HG03196 (cell line): Measurements from ENCODE around the gene DNAJC5.
"Not testable (repeated sequence)": the region's sequence is repeated elsewhere in the genome, so short reads cannot be mapped to it uniquely, and the experiment has no call there.

Experiments
- ATAC-seq: cut with Tn5 transposase; IDR thresholded peaks from one replicate; pipeline ENCODE4 v1.9.1; 2021; ENCODE audit not compliant: unreplicated experiment

The DNAJC5 gene

DNA sequence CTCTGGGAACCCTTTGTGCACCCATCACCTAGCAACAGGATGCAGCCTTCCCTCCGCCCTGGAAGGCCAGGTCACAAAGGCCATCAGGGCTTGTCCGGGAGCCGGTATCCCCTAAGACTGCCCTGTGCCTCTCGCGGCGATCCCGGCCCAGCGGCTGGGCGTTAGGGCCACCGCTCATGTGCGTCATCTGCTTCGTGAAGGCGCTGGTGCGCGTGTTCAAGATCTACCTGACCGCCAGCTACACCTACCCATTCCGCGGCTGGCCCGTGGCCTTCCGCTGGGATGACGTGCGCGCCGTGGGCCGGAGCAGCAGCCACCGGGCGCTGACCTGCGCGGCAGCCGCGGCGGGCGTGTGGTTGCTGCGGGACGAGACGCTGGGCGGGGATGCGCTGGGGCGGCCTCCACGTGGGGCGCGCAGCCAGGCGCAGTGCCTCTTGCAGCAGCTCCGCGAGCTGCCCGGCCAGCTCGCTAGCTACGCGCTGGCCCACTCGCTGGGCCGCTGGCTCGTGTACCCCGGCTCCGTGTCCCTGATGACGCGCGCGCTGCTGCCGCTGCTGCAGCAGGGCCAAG lies 33.5 kb upstream of the DNAJC5 start, which contains the start of gene ABHD16B:
Gene ABHD16B, plus strand, starts transcription at position 134 of the 570 bp plus-strand sequence. Its CDS starts 43 bp downstream, at position 177.
- ATAC-seq, result no peak

DNA sequence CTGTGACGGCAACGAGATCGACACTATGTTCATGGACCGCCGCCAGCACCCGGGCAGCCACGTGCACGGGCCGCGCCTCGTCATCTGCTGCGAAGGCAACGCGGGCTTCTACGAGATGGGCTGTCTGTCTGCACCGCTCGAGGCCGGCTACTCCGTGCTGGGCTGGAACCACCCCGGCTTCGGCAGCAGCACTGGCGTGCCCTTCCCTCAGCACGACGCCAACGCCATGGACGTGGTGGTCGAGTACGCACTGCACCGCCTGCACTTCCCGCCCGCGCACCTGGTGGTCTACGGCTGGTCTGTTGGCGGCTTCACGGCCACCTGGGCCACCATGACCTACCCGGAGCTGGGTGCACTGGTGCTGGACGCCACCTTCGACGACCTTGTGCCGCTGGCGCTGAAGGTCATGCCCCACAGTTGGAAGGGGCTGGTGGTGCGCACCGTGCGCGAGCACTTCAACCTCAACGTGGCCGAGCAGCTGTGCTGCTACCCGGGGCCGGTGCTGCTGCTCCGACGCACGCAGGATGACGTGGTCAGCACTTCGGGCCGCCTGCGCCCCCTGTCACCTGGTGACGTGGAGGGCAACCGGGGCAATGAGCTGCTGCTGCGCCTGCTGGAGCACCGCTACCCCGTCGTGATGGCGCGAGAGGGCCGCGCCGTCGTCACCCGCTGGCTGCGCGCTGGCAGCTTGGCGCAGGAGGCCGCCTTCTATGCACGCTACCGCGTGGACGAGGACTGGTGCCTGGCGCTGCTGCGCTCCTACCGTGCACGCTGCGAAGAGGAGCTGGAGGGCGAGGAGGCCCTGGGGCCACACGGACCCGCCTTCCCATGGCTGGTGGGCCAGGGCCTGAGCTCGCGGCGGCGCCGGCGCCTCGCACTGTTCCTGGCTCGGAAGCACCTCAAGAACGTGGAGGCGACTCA lies 32.7 kb upstream of the DNAJC5 start:
- ATAC-seq, result no peak

DNA sequence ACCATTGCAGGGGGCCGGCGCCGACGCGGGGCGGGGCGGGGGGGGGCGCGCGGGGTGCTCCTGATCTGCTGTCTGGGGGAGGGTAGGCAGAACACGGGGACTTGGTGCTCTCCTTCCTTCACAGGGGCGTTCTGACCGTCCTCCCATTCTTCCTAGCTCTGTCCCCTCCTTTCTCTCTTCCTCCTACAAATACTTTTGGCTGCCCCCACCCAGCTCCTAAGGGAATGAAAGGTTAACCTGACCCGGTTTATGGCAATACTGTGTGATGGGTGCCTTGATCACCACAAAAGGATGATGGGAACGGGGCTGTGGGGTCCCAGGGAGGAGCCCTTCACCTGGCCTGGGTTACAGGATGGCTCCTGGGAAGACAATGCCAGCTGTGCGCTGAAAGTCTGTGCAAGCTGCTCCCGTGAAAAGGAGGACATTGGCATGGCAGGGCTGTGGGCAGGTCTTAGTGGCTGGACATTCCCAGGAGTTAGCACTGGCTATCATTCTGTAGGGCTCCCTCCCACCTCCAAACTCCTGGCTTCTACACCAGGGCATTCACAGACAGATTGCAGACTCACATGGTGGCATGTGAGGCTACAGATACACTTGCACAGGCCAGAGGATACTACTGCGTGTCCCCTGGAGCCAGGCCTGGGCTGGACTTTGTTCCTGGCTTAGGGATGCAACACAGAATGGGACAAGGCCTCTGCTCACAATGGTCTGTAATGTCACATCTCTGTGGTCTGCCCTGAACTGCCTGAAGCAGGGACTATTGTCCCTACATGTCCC lies 31.7 kb upstream of the DNAJC5 start:
- no peak for ATAC-seq

DNA sequence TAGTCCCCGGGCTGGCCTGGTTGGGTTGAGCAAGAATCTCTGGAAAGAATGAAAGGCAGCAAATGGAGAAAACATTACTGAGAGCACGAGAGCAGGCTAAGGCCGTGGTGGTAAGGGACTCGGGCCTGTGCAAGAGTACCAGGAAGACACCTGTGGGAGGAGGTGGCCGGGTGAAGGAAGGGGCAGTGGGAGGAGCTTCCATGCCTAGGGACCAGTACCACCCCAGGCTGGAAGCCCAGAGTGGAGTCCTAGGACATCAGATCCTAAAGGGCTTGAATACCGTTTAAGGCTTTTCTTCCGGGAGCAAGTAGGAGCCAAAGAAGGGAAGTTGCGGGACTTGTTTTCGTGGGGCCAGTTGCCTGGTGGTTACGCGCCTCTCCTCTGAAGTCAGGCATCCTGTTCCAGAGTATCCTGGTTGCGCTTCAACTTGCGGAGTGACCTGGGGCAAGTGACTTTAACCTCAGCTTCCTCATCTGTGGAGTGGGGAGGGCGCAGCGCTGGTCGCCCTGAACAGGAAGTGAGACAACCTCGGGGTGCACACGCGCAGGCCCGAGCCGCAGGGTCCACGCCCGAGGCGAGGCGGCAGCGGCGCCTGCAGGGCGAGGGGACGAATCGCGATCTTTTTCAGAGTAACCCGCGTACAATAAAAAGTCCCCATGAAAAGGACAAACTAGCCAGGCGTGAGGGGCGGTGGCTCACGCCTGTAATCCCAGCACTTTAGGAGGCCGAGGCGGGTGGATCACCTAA lies 31.0 kb upstream of the DNAJC5 start:
- peak; percentile 53 for ATAC-seq

DNA sequence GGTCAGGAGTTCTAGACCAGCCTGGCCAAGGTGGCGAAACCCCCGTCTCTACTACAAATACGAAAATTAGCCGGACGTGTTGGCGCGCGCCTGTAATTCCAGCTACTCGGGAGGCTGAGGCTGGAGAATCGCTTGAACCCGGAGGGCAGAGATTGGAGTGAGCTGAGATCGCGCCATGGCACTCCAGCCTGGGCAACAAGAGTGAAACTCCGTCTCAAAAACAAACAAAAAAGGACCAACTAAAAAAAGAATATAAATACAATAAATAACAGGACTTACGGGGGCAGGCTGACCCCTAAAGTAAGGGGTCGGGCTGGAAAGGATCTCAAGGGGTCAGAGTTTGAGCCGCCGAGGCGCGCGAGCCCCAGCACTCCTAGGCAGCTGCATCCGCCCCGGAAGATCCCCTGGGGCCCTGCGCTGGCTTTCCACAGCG lies 30.4 kb upstream of the DNAJC5 start:
- ATAC-seq, result no peak

DNA sequence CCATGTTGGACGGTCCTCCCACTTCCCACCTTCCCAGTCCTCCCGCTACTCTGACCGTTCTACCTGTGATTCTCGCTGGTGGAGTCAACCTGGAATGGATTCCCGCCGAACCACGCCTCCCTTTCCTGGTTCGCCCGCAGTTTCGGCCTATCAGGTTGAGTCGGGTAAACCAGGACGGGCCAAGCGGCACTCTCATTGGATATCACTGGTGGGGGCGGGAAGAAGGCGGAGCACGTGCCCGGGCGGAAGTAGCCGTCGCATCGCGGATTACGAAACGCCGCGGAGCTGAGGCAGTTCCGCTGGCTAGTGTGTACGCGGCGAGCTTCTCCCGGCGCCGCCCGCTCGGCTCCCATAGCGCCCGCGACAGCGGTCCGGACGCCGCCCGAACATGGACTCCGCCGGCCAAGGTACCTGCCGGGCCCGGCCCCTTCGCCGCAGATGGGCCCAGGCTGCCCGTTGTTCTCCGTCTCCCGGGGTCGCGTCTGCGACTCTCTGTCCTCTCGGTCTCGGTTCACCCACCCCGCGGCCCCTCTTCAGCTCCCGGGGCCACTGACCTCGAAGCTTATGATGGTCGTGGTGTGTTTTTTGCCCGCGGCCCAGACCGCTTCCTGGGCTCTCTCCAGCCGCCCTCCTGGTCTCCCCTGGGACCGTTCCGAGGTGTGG lies 29.8 kb upstream of the DNAJC5 start, which contains the start of gene TPD52L2:
Gene TPD52L2, plus strand, starts transcription at position 293 of the 663 bp plus-strand sequence. Its CDS starts 96 bp downstream, at position 389.
- peak; percentile 66 for ATAC-seq

DNA sequence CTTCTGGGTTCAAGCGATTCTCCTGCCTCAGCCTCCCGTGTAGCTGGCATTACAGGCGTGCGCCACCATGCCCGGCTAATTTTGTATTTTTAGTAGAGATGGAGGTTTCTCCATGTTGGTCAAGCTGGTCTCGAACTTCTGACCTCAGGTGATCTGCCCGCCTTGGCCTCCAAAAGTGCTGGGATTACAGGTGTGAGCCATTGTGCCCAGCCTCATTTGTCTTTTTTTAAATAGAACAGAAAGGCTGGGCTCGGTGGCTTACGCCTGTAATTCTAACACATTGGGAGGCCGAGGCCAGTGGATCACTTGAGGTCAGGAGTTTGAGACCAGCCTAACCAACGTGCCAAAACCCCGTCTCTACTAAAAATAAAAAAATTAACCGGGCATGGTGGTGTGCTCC lies 27.9 kb upstream of the DNAJC5 start:
- ATAC-seq, result not testable (repeated sequence)

DNA sequence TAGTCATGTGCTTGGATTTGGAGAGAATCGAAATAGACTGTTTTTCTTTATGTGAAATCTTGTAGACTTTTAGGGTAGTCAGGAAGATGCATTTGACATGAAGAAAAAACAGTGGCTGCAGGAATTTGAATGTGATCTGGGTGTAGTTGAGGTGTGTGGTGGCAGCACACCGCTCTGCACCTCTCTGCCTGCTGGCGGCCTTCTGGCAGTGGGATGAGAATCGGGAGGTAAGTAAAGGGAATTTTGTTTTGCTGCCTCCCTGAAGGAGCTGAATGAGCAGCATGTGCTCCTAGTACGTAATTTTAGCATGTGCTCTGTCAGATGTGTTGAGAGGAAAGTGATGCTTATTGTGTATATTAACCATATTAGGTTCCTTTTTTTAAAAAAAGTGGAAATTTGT lies 26.7 kb upstream of the DNAJC5 start:
- ATAC-seq, result no peak

DNA sequence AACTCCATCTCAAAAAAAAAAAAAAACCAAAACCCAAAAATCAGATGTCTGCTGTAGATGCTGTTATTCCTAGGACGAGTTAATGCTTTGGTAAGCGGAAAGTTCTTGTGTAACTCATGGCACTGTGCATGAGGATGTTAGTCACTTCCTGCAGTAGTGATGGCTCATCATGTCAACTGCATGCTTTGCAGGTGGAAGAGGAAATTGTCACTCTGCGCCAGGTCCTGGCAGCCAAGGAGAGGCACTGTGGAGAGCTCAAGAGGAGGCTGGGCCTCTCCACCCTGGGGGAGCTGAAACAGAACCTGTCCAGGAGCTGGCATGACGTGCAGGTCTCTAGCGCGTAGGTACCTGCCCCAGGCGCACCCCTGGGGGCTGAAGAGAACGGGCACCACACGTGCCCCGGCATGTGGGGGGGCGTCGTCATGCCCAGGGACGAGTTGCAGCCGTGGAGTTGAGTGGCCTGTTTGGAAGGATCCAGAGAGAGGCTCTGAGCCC lies 21.4 kb upstream of the DNAJC5 start:
- ATAC-seq, result no peak

DNA sequence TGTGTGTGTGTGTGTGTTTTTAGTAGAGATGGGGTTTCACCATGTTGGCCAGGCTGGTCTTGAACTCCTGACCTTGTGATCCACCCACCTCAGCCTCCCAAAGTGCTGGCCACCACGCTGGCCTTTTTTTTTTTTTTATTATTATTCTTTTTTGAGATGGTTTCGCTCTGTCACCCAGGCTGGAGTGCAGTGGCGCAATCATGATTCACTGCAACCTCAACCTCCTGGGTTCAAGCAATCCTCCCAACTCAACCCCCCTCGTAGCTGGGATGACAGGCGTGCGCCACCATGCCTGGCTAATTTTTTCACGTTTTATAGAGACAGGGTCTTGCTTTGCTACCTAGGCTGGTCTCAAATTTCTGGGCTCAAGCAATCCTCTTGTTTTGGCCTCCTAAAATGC lies 20.7 kb upstream of the DNAJC5 start:
- ATAC-seq, result not testable (repeated sequence)

DNA sequence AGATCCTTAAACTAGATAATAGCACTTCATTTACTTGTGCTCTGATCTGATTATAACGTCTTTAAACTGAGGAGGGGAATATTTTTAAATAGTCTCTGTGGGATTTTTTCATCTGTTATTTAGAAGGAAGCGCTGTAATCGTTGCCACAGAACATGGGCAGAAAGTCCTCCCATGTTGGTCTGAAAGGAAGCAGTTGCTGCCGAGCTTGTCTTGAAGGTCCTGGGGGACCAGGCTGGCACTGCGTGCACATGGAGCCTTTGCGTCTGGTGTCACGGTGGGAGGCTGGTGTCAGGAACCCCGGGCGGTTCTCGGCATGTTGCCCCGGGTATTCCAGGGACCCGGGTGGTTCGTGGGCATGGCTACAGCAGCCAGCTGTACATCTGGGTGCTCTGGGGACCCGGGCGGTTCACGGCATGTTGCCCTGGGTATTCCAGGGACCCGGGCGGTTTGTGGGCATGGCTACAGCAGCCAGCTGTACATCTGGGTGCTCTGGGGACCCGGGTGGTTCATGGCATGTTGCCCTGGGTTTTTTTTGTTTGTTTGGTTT lies 18.4 kb upstream of the DNAJC5 start:
- no peak for ATAC-seq

DNA sequence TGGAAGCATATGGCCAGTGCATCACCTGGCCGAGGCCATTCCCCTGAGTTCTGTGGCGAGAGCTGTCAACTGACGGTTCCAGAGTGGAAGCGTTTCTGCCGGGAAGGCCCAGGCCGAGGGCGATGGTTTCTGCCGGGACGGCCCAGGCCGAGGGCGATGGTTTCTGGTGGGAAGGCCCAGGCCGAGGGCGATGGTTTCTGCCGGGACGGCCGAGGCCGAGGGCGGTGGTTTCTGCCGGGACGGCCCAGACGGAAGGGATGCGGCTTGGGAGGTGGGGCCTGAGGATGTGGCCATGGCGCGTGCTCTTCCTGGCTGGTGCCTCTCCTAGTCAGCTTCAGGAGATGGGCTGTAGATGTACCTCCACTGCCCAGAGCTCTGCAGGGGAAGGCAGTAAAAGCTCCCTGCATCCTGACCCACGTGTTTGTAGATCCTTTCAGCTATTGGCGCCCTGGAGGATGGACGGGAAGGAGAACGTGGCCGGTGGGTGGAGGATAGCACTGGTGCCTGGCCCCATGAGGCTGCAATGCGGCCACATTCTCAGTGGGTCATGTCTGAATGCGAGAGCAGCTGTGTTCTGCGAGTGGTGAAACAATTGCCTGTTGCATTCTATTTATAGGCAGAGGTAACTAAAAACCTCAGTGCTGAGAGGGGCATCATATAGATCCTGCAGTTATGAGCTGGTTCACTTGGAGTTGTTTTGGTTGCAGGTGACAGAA lies 17.0 kb upstream of the DNAJC5 start:
- no peak for ATAC-seq

DNA sequence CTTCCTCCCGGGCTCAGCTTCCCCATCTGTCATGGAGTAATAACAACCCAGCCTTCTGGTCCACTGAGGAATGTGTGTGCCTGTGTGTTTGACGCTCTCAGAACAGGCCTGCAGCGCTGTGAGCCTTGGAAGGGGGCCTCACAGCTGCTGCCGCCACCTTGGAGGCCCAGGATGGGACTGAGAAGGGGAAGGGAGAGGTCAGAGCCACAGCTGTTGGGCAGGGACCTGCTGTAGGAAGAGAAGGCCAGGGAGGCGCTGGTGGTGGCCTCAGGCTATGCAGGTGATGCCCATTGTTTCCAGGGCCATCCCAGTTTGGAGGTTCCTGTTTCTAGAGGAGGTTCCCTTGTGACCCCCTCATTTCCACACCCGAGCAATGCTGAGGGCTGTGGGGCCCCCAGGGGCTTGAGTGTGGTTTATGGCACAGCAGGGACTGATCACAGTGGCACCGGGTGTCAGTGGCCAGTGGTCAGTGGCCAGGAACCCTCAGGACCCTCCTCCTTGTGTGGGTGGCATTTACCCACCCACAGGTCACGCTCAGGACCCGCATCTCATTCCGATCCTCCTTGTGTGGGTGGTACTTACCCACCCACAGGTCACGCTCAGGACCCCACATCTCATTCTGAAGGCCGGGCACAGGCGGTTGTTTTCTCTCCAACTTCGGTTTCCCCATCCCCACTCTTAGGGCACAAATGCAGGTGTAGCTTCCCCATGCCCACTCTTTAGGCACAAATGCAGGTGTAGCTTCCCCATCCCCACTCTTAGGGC lies 15.8 kb upstream of the DNAJC5 start:
- ATAC-seq, result no peak

DNA sequence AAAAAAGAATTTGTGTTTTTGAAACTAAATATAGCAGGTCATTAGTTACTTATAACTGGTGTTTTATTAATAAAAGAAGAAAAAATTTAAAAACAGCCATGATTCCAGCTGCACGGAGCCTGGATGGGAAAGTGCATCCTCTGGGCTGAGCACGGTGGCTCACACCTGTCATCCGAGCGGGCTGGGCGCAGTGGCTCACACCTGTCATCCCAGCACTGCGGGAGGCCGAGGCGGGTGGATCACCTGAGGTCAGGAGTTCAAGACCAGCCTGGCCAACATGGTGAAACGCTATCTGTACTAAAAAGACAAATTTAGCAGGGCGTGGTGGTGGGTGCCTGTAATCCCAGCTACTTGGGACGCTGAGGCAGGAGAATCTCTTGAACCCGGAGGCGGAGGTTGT lies 14.0 kb upstream of the DNAJC5 start:
- ATAC-seq, result not testable (repeated sequence)

DNA sequence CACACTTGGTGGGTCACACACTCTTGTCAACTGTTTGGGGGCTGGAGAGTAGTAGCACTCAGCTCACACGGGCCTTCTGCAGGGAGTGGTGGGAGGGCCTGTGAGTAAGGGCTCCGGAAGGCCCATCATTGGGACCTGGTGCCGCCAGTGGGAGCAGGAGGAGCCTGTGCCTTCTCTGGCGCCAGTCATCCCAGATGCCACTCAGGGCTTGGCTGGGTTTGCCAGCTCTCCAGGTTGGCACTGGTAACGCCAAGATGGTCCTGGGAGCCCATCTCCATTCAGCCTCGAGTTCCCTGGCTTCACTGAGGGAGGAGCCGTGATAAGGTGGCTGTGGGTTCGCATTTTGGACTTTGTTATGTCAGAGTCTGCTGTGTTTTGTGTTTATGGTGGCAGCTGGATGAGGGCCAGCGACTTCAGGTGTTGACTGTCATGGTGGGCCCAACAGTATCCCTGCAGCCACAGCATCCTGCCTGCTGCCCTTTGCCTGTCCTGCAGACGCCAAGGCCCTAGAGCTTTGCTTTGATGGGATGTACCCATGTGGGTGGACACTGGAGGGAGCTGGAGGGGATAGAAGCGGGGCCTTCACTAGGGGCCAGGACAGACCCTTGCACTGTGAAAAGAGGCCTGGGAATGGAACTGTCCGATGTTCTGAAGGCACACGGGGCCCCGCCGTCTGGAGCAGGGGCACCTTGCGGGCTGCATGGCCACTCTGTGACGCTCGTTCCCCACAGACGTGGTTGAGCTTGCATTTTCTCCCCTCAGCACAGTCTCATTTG lies 13.3 kb upstream of the DNAJC5 start:
- ATAC-seq, result no peak

DNA sequence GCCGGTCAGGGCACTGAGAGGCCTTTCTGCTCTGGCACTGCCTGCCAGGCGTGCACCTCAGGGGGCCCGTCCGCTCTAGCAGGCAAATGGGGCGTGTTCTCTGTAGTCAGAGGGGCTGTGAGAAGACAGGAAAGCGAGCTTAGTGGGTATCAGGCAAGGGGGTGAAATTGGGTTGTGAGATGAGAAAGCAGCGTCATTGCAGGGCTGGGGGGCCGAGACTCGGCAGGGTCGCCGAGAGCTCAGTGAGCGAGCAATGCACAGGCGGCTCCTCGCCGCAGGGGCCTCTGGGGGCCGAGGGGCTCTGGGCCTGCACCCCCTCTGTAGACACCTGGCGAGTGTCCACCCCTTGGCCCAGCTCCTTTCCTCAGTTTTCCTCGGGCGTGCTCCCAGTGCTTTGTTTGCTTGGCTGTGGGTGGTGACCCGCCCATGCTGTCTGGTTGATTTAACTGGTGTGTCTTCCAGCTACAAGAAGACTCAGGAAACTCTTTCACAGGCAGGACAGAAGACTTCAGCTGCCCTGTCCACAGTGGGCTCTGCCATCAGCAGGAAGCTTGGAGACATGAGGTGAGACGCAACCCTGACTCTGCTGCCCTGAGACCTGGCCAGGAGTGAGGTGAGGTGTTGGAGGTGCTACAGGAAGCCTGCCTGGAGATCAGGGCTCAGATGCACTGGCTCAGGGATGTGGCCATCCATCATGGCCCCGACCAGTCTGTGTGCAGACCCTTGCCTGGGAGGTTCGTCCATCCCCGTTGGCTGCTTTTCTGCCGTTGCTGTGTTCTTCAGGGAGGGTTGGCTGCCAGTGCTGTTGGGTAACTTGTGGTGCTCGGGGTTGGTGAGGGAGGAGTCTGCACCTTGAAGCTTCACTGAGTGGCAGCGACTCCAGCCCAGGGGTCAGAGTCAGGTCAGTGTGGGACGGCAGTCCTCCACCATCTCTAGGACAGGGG lies 12.4 kb upstream of the DNAJC5 start:
- no peak for ATAC-seq
